Measurements from ENCODE around the gene SLC49A3.

DNA sequence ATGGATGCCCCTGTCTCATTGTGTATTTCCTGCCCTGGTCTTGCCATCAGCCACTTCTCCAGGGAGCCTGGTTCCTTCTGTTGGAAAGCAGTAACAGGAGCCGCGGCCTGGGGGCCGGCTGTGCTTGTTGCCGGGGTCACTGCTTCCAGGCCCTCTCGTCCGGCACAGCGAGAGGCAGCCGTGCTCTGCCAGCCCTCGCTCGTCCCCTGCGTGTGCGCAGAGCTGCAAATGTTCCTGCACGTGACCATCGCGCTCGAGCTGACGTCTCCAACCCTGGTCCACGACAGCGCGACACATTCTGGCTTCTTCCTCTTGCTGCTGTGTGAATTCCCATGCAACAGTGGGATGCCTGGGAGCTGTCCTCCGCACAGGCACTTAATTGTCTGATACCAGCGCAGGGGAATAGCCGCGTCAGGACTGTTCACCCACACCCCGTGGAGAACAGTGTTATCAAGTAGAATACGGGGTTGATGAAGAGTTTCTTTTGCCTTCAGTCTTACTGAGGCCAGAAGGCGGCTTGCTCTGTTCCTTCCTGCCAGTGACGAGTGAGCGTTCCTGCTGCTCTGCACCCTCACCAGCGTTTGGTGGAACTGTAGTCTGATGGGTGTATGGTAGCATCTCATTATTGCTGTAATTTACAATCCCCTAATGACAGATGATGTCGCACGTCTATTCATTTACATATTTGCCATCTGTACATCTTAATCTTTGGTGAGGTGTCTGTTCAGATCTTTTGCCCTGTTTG, 51.2 kb downstream of the SLC49A3 start:
- no peak for TF ChIP-seq EZH2 (IDR thresholded peaks at IDR 0.05; ENCODE audit: borderline replicate concordance)
- TF ChIP-seq, protein P1, sequence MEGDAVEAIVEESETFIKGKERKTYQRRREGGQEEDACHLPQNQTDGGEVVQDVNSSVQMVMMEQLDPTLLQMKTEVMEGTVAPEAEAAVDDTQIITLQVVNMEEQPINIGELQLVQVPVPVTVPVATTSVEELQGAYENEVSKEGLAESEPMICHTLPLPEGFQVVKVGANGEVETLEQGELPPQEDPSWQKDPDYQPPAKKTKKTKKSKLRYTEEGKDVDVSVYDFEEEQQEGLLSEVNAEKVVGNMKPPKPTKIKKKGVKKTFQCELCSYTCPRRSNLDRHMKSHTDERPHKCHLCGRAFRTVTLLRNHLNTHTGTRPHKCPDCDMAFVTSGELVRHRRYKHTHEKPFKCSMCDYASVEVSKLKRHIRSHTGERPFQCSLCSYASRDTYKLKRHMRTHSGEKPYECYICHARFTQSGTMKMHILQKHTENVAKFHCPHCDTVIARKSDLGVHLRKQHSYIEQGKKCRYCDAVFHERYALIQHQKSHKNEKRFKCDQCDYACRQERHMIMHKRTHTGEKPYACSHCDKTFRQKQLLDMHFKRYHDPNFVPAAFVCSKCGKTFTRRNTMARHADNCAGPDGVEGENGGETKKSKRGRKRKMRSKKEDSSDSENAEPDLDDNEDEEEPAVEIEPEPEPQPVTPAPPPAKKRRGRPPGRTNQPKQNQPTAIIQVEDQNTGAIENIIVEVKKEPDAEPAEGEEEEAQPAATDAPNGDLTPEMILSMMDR (IDR thresholded peaks at IDR 0.05; ENCODE audit: poor library complexity) = no peak
